Vagina (tissue), 2 donors: ENCODE data around the gene RAD50.

ENCODE experiments used
- POLR2A ChIP-seq, 2 donors: fragments of 450-650 bp; IDR thresholded peaks; one replicate each; pipeline ENCODE4 v1.6.1; 2017; ENCODE audit warnings: antibody characterized with exemption in 2 of 2, mild to moderate bottlenecking in 2 of 2, moderate library complexity in 2 of 2
- TF ChIP-seq, protein P1 (sequence below), 3 experiments: fragments of 450-650 bp in 2 of 3; fragments of 200-600 bp in 1 of 3; sonication (generic) in 1 of 3; IDR thresholded peaks; one replicate each; pipeline ENCODE4 v1.5.1; 2017 to 2019; ENCODE audit warnings: antibody characterized with exemption in 3 of 3, mild to moderate bottlenecking in 2 of 3, moderate library complexity in 2 of 3

DNA sequence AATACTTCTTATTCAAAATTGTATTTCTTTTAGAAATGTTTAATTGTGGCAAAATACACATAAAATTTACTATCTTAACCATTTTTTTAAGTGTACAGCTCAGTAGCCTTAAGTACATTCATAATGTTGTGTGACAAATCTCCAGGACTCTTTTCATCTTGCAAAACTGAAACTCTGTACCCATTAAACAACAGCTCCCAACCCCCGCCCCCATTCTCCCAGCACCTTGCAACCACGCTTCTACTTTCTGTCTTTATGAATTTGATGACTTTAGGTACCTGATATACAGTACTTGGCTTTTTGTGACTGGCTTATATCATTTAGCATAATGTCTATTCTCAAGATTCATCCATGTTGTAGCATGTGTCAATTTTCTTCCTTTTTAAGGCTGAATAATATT, 10.7 kb upstream of the RAD50 start:
- TF ChIP-seq, protein P1, sequence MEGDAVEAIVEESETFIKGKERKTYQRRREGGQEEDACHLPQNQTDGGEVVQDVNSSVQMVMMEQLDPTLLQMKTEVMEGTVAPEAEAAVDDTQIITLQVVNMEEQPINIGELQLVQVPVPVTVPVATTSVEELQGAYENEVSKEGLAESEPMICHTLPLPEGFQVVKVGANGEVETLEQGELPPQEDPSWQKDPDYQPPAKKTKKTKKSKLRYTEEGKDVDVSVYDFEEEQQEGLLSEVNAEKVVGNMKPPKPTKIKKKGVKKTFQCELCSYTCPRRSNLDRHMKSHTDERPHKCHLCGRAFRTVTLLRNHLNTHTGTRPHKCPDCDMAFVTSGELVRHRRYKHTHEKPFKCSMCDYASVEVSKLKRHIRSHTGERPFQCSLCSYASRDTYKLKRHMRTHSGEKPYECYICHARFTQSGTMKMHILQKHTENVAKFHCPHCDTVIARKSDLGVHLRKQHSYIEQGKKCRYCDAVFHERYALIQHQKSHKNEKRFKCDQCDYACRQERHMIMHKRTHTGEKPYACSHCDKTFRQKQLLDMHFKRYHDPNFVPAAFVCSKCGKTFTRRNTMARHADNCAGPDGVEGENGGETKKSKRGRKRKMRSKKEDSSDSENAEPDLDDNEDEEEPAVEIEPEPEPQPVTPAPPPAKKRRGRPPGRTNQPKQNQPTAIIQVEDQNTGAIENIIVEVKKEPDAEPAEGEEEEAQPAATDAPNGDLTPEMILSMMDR (IDR thresholded peaks at IDR 0.05): no peak
- TF ChIP-seq POLR2A (IDR thresholded peaks at IDR 0.05): no peak
